IMR-90 (cell line): ENCODE results near the gene PIGM. TPM values are rescaled to one million over a fixed set of nuclear protein-coding genes. Genes with fewer than 3 reads are reported as not detected.

Source experiments
- ATAC-seq: fragments of 200-7000 bp; cut with Tn5 transposase; 2 replicates; pipeline ENCODE4 v1.9.1; 2020; ENCODE audit warnings: low read depth, mild to moderate bottlenecking, moderate library complexity
- BruUV-seq: library from RNA; stranded (reverse); fragments of 400-500 nt; replicated peaks from 2 replicates; lab custom pipeline; 2021; lab: Mats Ljungman, UMichigan
- CTCF ChIA-PET: fragments of 300-600 bp; formaldehyde crosslinking; extraction: SDS; loops from one replicate; lab custom pipeline; 2021; ENCODE audit warnings: antibody characterized with exemption; lab: Yijun Ruan, JAX
- POLR2A ChIA-PET: fragments of 300-600 bp; sonication (Branson Sonifier 250); formaldehyde crosslinking; loops from one replicate; lab custom pipeline; 2022; ENCODE audit warnings: antibody characterized with exemption; ENCODE audit not compliant: unreplicated experiment; lab: Charles Lee
- DNase-seq: peaks from one replicate; pipeline ENCODE4 v3.0.0; 2013
- H2AFZ ChIP-seq: replicated peaks from 2 replicates; pipeline ENCODE3; 2013; ENCODE audit warnings: low read length, mild to moderate bottlenecking; ENCODE audit not compliant: poor library complexity
- H2AK5ac ChIP-seq: 2 replicates; pipeline ENCODE4 v1.6.1; 2013; ENCODE audit warnings: low read depth, low read length, inconsistent platforms
- H2AK9ac ChIP-seq: replicated peaks from 2 replicates; pipeline ENCODE3; 2013; ENCODE audit warnings: mild to moderate bottlenecking, low read depth, low read length, moderate library complexity; ENCODE audit not compliant: poor library complexity
- H2BK120ac ChIP-seq: 2 replicates; pipeline ENCODE4 v1.6.1; 2013; ENCODE audit warnings: low read depth, low read length, inconsistent platforms
- H2BK15ac ChIP-seq: 3 replicates; pipeline ENCODE4 v1.6.1; 2013; ENCODE audit warnings: low read depth, low read length, inconsistent platforms
- H2BK20ac ChIP-seq: 2 replicates; pipeline ENCODE4 v1.6.1; 2013; ENCODE audit warnings: low read depth, mild to moderate bottlenecking, inconsistent platforms, low read length, moderate library complexity
- H2BK5ac ChIP-seq: 2 replicates; pipeline ENCODE4 v1.6.1; 2013; ENCODE audit warnings: mild to moderate bottlenecking, low read depth, low read length, inconsistent platforms; ENCODE audit not compliant: poor library complexity, severe bottlenecking
- H3K14ac ChIP-seq: replicated peaks from 2 replicates; pipeline ENCODE4 v1.6.1; 2013; ENCODE audit warnings: low read depth, low read length, inconsistent platforms
- H3K18ac ChIP-seq: 2 replicates; pipeline ENCODE4 v1.6.1; 2013; ENCODE audit warnings: low read depth, low read length, control low read depth
- H3K23ac ChIP-seq: 2 replicates; pipeline ENCODE4 v1.6.1; 2013; ENCODE audit warnings: low read depth, low read length, inconsistent platforms
- H3K27ac ChIP-seq: 2 replicates; pipeline ENCODE4 v1.5.1; 2013; ENCODE audit warnings: mild to moderate bottlenecking, control low read depth, low read length; ENCODE audit not compliant: insufficient read depth
- H3K27me3 ChIP-seq: 2 replicates; pipeline ENCODE4 v1.6.1; 2013; ENCODE audit warnings: low read length; ENCODE audit not compliant: control insufficient read depth, insufficient read depth
- H3K36me3 ChIP-seq: 2 replicates; pipeline ENCODE4 v1.6.1; 2013; ENCODE audit warnings: low read length, mixed read lengths; ENCODE audit not compliant: control insufficient read depth, insufficient read depth
- H3K4ac ChIP-seq: 2 replicates; pipeline ENCODE4 v1.6.1; 2013; ENCODE audit warnings: low read depth, low read length, inconsistent platforms
- H3K4me1 ChIP-seq: 2 replicates; pipeline ENCODE4 v1.6.1; 2013; ENCODE audit warnings: low read length, mixed read lengths; ENCODE audit not compliant: control insufficient read depth, insufficient read depth
- H3K4me2 ChIP-seq: 2 replicates; pipeline ENCODE4 v1.6.1; 2013; ENCODE audit warnings: low read depth, mild to moderate bottlenecking, control low read depth, low read length, moderate library complexity
- H3K4me3 ChIP-seq: 2 replicates; pipeline ENCODE4 v1.5.1; 2013; ENCODE audit warnings: low read depth, mild to moderate bottlenecking, control low read depth, low read length, moderate library complexity; ENCODE audit not compliant: insufficient read depth
- H3K56ac ChIP-seq: 2 replicates; pipeline ENCODE4 v1.6.1; 2013; ENCODE audit warnings: low read length, inconsistent platforms; ENCODE audit not compliant: insufficient read depth; ENCODE audit errors: extremely low read depth
- H3K79me1 ChIP-seq, 2 experiments: 2 replicates each; pipeline ENCODE4 v1.6.1; 2013; ENCODE audit warnings: low read length in 2 of 2, inconsistent platforms in 1 of 2, low read depth in 1 of 2
- H3K9ac ChIP-seq: 2 replicates; pipeline ENCODE4 v1.6.1; 2013; ENCODE audit warnings: low read depth, low read length, control low read depth
- H3K9me1 ChIP-seq: 2 replicates; pipeline ENCODE4 v1.6.1; 2013; ENCODE audit warnings: low read length, inconsistent platforms; ENCODE audit not compliant: insufficient read depth
- H3K9me3 ChIP-seq: 2 replicates; pipeline ENCODE4 v1.6.1; 2013; ENCODE audit warnings: low read length; ENCODE audit not compliant: control insufficient read depth, insufficient read depth
- H4K20me1 ChIP-seq: 2 replicates; pipeline ENCODE4 v1.6.1; 2013; ENCODE audit warnings: low read length, inconsistent platforms; ENCODE audit not compliant: insufficient read depth
- H4K5ac ChIP-seq: 2 replicates; pipeline ENCODE4 v1.6.1; 2013; ENCODE audit warnings: mild to moderate bottlenecking, low read depth, low read length, control low read depth
- H4K8ac ChIP-seq, 2 experiments: 2 replicates each; pipeline ENCODE4 v1.6.1; 2013; ENCODE audit warnings: low read depth in 2 of 2, low read length in 2 of 2, control low read depth in 1 of 2, inconsistent platforms in 1 of 2
- H4K91ac ChIP-seq: 2 replicates; pipeline ENCODE4 v1.6.1; 2013; ENCODE audit warnings: low read depth, low read length, inconsistent platforms; ENCODE audit not compliant: insufficient read depth
- BHLHE40 ChIP-seq: fragments of 150-350 bp; IDR thresholded peaks from 2 replicates; pipeline ENCODE4 v1.6.1; 2016; ENCODE audit warnings: mild to moderate bottlenecking, low read depth, low read length
- CEBPB ChIP-seq: IDR thresholded peaks from 2 replicates; pipeline ENCODE4 v1.6.1; 2012; ENCODE audit warnings: low read depth, low read length, improper control_type of control experiment
- CHD1 ChIP-seq: IDR thresholded peaks from 2 replicates; pipeline ENCODE4 v1.6.1; 2012; ENCODE audit warnings: low read depth, low read length, improper control_type of control experiment
- CTCF ChIP-seq: conservative IDR thresholded peaks from 2 replicates; pipeline ENCODE4 v1.5.1; 2012; ENCODE audit warnings: mild to moderate bottlenecking, low read depth, low read length, improper control_type of control experiment
- FOS ChIP-seq: fragments of 150-350 bp; IDR thresholded peaks from 2 replicates; pipeline ENCODE4 v1.6.1; 2016; ENCODE audit warnings: low read depth, low read length
- MAZ ChIP-seq: IDR thresholded peaks from 2 replicates; pipeline ENCODE4 v1.6.1; 2012; ENCODE audit warnings: low read depth, mild to moderate bottlenecking, low read length, improper control_type of control experiment, moderate library complexity, borderline replicate concordance
- MXI1 ChIP-seq: IDR thresholded peaks from 2 replicates; pipeline ENCODE4 v1.6.1; 2012; ENCODE audit warnings: low read depth, mild to moderate bottlenecking, low read length, moderate library complexity, borderline replicate concordance
- NFE2L2 ChIP-seq: fragments of 150-350 bp; IDR thresholded peaks from 2 replicates; pipeline ENCODE4 v1.6.1; 2016; ENCODE audit warnings: low read depth, mild to moderate bottlenecking, low read length
- POLR2A ChIP-seq: IDR thresholded peaks from 2 replicates; pipeline ENCODE4 v1.6.1; 2012; ENCODE audit warnings: mild to moderate bottlenecking, low read depth, low read length
- RAD21 ChIP-seq: IDR thresholded peaks from 2 replicates; pipeline ENCODE4 v1.6.1; 2012; ENCODE audit warnings: low read length, improper control_type of control experiment
- RCOR1 ChIP-seq: IDR thresholded peaks from 2 replicates; pipeline ENCODE4 v1.6.1; 2012; ENCODE audit warnings: mild to moderate bottlenecking, low read length, improper control_type of control experiment; ENCODE audit not compliant: insufficient replicate concordance
- SMC3 ChIP-seq: fragments of 150-350 bp; IDR thresholded peaks from 2 replicates; pipeline ENCODE4 v1.6.1; 2016; ENCODE audit warnings: low read depth, mild to moderate bottlenecking, antibody characterized with exemption, low read length, moderate library complexity
- USF2 ChIP-seq: fragments of 150-350 bp; IDR thresholded peaks from 2 replicates; pipeline ENCODE4 v1.6.1; 2017; ENCODE audit warnings: mild to moderate bottlenecking, antibody characterized with exemption, low read length, low read depth
- WGBS, 2 experiments: methylation state at CpG; one replicate each; pipeline versions ENCODE4 v1.1.5 to v1.1.7; 2013; ENCODE audit warnings: missing lambda C conversion rate in 2 of 2; ENCODE audit not compliant: insufficient read length in 1 of 2; ENCODE audit errors: extremely low coverage in 2 of 2; 5-methylcytosine and 5-hydroxymethylcytosine counted together
- dilution Hi-C: fragments of 300-500 bp; cut with HindIII; formaldehyde crosslinking; loops from one replicate; pipeline ENCODE4 v1.14.3; 2018; ENCODE audit warnings: low sequenced_read_pairs; ENCODE audit not compliant: unreplicated experiment
- in situ Hi-C: fragments of 300-500 bp; cut with MboI; formaldehyde crosslinking; loops from 3 replicates; pipeline ENCODE4 v1.14.3; 2019; ENCODE audit warnings: low sequenced_read_pairs, inconsistent platforms, mixed read lengths
- intact Hi-C: fragments of 100-400 bp; cut with micrococcal nuclease; formaldehyde crosslinking; loops from 2 replicates; pipeline ENCODE4 v1.10.0; 2022
- polyA plus RNA-seq, 3 experiments: library from polyadenylated mRNA; depleted of rRNA; stranded (reverse); fragments of >200 nt; gene quantifications; 2 replicates each; pipeline ENCODE4 v1.2.3, GENCODE V29; 2012; ENCODE audit warnings: low replicate concordance in 1 of 3
- total RNA-seq: library from RNA; depleted of rRNA; stranded (reverse); fragments of >200 nt; gene quantifications from 2 replicates; pipeline ENCODE4 v1.2.3, GENCODE V29; 2012
- TF ChIP-seq, protein P1 (sequence below): fragments of 150-350 bp; IDR thresholded peaks from 2 replicates; pipeline ENCODE4 v1.6.1; 2016; ENCODE audit warnings: low read depth, mild to moderate bottlenecking, low read length, moderate library complexity, borderline replicate concordance

The PIGM gene
- total and polyA plus RNA-seq, 2 of the 4 experiments (the other 2 are of a cell fraction), result 2.9 TPM

GRCh38 chr1:160047111-160047991 is 15.6 kb upstream of the PIGM start:
- BruUV-seq, result no TSS peak
- no peak overlapping the region for H4K5ac ChIP-seq
- intact Hi-C loops (loop anchor here (2.0 kb wide), 1 partner anchor 31 kb away; no protein-coding TSS in a partner anchor), in situ Hi-C loops (no loop called here), dilution Hi-C loops (no loop called here)
- H3K9me1 ChIP-seq, result no peaks in the 10 kb centered on the region
- no peaks in the 10 kb centered on the region for H4K20me1 ChIP-seq
- H2BK20ac ChIP-seq, result no peak overlapping the region
- H2AK9ac ChIP-seq, result no peak overlapping the region
- no peaks in the 10 kb centered on the region for H3K4me1 ChIP-seq
- H3K18ac ChIP-seq, result no peak overlapping the region
- H3K27ac ChIP-seq, result no peak overlapping the region
- peak overlapping the region; percentile 35 for H2AFZ ChIP-seq
- DNase-seq, result no peak
- no peak overlapping the region for H4K8ac ChIP-seq
- no peaks in the 10 kb centered on the region for H3K9me3 ChIP-seq
- H3K79me1 ChIP-seq, result no peaks in the 10 kb centered on the region
- H2BK5ac ChIP-seq, result no peak overlapping the region
- no peak overlapping the region for H3K4ac ChIP-seq
- H3K4me3 ChIP-seq, result no peak overlapping the region
- peaks cover 42% of the 10 kb centered on the region for H3K27me3 ChIP-seq
- peak overlapping the region; percentile 63 for H3K4me2 ChIP-seq
- no peak overlapping the region for H2BK120ac ChIP-seq
- ATAC-seq, result no peak
- H3K56ac ChIP-seq, result no peak overlapping the region
- 40% methylated on average over 6 of the region's 9 CpGs; no CpG with 5 or more reads in 1 of the 2 experiments for WGBS, 2 experiments
- ChIA-PET POLR2A (no interaction called here), CTCF (interaction anchor here (0.5 to 2.7 kb wide), 10 partner anchors 10 to 330 kb away, joined by 3 to 16 read pairs (median 5); partner anchors contain the start of gene PIGM)
- no peaks in the 10 kb centered on the region for H3K36me3 ChIP-seq
- no peak overlapping the region for H2AK5ac ChIP-seq
- no peak overlapping the region for H3K9ac ChIP-seq
- no peak overlapping the region for H2BK15ac ChIP-seq
- H4K91ac ChIP-seq, result no peak overlapping the region
- no peak overlapping the region for H3K23ac ChIP-seq
- no peak overlapping the region for H3K14ac ChIP-seq
- no peak for TF ChIP-seq MXI1
- TF ChIP-seq RAD21, result no peak
- TF ChIP-seq, protein P1, sequence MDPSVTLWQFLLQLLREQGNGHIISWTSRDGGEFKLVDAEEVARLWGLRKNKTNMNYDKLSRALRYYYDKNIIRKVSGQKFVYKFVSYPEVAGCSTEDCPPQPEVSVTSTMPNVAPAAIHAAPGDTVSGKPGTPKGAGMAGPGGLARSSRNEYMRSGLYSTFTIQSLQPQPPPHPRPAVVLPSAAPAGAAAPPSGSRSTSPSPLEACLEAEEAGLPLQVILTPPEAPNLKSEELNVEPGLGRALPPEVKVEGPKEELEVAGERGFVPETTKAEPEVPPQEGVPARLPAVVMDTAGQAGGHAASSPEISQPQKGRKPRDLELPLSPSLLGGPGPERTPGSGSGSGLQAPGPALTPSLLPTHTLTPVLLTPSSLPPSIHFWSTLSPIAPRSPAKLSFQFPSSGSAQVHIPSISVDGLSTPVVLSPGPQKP, result no peak
- no peak for TF ChIP-seq FOS
- no peak for TF ChIP-seq SMC3
- TF ChIP-seq MAZ, result no peak
- no peak for TF ChIP-seq CEBPB
- TF ChIP-seq BHLHE40, result no peak
- TF ChIP-seq CHD1, result no peak
- TF ChIP-seq CTCF, result no peak
- TF ChIP-seq POLR2A, result no peak
- no peak for TF ChIP-seq USF2
- TF ChIP-seq NFE2L2, result no peak
- TF ChIP-seq RCOR1, result no peak
